ENCODE data around the gene SORCS2.

DNA sequence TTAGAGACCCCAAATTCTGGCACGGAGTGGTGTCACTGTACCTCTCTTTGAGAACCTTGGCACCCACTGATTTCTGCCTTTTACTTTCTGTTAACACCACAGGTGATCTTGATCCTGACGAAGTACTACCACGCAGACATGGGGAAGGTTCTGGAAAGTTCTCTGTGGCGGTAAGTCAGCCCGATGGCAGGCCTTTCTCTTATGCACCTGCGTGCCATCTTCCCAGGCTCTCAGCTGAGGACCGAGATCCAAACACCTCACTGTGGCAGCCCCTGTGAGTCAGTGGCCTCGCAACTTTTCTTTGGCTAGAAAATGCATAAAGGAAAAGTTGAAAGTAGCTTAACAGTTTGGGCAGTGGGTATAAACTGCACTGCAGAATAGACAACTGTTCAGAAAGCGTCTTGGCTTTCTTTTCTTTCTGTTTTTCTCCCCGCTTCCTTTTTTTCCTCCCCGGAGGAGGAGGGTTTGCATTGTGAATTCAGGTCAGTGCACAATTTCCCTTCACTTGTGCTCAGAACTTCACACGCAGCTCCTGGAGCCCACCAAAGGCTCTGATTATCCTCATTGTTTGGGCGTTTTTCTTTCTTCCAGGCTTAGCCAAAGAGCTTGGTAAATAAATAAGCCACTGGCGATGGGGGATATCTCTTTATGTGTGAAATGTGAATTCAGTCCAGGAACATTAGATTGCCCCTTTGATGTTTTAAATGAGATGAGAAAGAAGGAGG lies 204.0 kb downstream of the SORCS2 start:
- TF ChIP-seq, protein P1, sequence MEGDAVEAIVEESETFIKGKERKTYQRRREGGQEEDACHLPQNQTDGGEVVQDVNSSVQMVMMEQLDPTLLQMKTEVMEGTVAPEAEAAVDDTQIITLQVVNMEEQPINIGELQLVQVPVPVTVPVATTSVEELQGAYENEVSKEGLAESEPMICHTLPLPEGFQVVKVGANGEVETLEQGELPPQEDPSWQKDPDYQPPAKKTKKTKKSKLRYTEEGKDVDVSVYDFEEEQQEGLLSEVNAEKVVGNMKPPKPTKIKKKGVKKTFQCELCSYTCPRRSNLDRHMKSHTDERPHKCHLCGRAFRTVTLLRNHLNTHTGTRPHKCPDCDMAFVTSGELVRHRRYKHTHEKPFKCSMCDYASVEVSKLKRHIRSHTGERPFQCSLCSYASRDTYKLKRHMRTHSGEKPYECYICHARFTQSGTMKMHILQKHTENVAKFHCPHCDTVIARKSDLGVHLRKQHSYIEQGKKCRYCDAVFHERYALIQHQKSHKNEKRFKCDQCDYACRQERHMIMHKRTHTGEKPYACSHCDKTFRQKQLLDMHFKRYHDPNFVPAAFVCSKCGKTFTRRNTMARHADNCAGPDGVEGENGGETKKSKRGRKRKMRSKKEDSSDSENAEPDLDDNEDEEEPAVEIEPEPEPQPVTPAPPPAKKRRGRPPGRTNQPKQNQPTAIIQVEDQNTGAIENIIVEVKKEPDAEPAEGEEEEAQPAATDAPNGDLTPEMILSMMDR (IDR thresholded peaks at IDR 0.05; ENCODE audit: poor library complexity, severe bottlenecking), result no peak
- no peak for TF ChIP-seq EP300 (conservative IDR thresholded peaks at IDR 0.05; ENCODE audit: poor library complexity, severe bottlenecking)
- TF ChIP-seq SMC3 (conservative IDR thresholded peaks at IDR 0.05; ENCODE audit: poor library complexity), result no peak
- no peak for TF ChIP-seq POLR2AphosphoS5 (IDR thresholded peaks at IDR 0.05)
- no peak for TF ChIP-seq RAD21 (conservative IDR thresholded peaks at IDR 0.05)
- TF ChIP-seq, protein P2, sequence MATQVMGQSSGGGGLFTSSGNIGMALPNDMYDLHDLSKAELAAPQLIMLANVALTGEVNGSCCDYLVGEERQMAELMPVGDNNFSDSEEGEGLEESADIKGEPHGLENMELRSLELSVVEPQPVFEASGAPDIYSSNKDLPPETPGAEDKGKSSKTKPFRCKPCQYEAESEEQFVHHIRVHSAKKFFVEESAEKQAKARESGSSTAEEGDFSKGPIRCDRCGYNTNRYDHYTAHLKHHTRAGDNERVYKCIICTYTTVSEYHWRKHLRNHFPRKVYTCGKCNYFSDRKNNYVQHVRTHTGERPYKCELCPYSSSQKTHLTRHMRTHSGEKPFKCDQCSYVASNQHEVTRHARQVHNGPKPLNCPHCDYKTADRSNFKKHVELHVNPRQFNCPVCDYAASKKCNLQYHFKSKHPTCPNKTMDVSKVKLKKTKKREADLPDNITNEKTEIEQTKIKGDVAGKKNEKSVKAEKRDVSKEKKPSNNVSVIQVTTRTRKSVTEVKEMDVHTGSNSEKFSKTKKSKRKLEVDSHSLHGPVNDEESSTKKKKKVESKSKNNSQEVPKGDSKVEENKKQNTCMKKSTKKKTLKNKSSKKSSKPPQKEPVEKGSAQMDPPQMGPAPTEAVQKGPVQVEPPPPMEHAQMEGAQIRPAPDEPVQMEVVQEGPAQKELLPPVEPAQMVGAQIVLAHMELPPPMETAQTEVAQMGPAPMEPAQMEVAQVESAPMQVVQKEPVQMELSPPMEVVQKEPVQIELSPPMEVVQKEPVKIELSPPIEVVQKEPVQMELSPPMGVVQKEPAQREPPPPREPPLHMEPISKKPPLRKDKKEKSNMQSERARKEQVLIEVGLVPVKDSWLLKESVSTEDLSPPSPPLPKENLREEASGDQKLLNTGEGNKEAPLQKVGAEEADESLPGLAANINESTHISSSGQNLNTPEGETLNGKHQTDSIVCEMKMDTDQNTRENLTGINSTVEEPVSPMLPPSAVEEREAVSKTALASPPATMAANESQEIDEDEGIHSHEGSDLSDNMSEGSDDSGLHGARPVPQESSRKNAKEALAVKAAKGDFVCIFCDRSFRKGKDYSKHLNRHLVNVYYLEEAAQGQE (IDR thresholded peaks at IDR 0.05; ENCODE audit: borderline replicate concordance), result no peak
- TF ChIP-seq TAF1 (IDR thresholded peaks at IDR 0.05; ENCODE audit: low read depth), result no peak
- TF ChIP-seq EZH2 (IDR thresholded peaks at IDR 0.05; ENCODE audit: borderline replicate concordance, insufficient read depth, low read length, poor library complexity, severe bottlenecking), result no peak

All from neural cell (in vitro differentiated cells).